Testis (tissue), 3 donors: Measurements from ENCODE around the gene NABP1. TPM values are rescaled to one million over a fixed set of nuclear protein-coding genes. Genes with fewer than 3 reads are reported as not detected.
"Not testable (repeated sequence)": the region's sequence is repeated elsewhere in the genome, so short reads cannot be mapped to it uniquely, and the experiment has no call there.

Source experiments
- DNase-seq: peaks from one replicate; pipeline ENCODE4 v3.0.0-alpha.2; 2019
- H3K27ac ChIP-seq, 2 donors: fragments of 200-600 bp; sonication (generic); one replicate each; pipeline ENCODE4 v1.5.1; 2019
- H3K27me3 ChIP-seq: fragments of 200-600 bp; sonication (generic); one replicate; pipeline ENCODE4 v1.5.1; 2019
- H3K36me3 ChIP-seq: fragments of 200-600 bp; sonication (generic); one replicate; pipeline ENCODE4 v1.5.1; 2017; ENCODE audit warnings: low read depth; ENCODE audit errors: missing control alignments
- H3K4me1 ChIP-seq: fragments of 200-600 bp; sonication (generic); one replicate; pipeline ENCODE4 v1.5.1; 2019
- H3K4me3 ChIP-seq, 2 donors: fragments of 200-600 bp; sonication (generic); one replicate each; pipeline ENCODE4 v1.5.1; 2017 to 2019
- H3K9me3 ChIP-seq: fragments of 200-600 bp; sonication (generic); one replicate; pipeline ENCODE4 v1.5.1; 2017
- POLR2A ChIP-seq: fragments of 450-650 bp; IDR thresholded peaks from one replicate; pipeline ENCODE4 v1.6.1; 2017; ENCODE audit warnings: antibody characterized with exemption, mild to moderate bottlenecking, moderate library complexity
- WGBS, 2 donors: methylation state at CpG; one replicate each; pipeline ENCODE4 v1.1.5; 2018; 5-methylcytosine and 5-hydroxymethylcytosine counted together
- intact Hi-C: fragments of 100-400 bp; cut with DNase I; formaldehyde crosslinking; loops from one replicate; pipeline ENCODE4 v1.15.1; 2023; ENCODE audit warnings: low total_unique reads
- polyA plus RNA-seq: library from polyadenylated mRNA; stranded (reverse); fragments of 350-450 nt; fragmentation: Illumina TruSeq; extraction: RNeasy Lipid Tissue Mini Kit (QIAGEN cat#74804); gene quantifications from one replicate; pipeline ENCODE4 v1.2.3, GENCODE V29; 2014; ENCODE audit warnings: low read depth, low replicate concordance; ENCODE audit not compliant: insufficient read depth
- total RNA-seq, 2 donors: library from RNA; depleted of rRNA; stranded (reverse); fragments of >200 nt; gene quantifications; one replicate each; pipeline ENCODE4 v1.2.3, GENCODE V29; 2016
- TF ChIP-seq, protein P1 (sequence below), 3 experiments: fragments of 450-650 bp in 2 of 3; fragments of 200-600 bp in 1 of 3; sonication (generic) in 1 of 3; IDR thresholded peaks; one replicate each; pipeline ENCODE4 v1.5.1; 2016 to 2019; ENCODE audit warnings: antibody characterized with exemption in 3 of 3, mild to moderate bottlenecking in 2 of 3, moderate library complexity in 1 of 3

The NABP1 gene
- total and polyA plus RNA-seq, 3 donors from 2014 or later: 40.6 to 67.1 (median 65.8) TPM

DNA sequence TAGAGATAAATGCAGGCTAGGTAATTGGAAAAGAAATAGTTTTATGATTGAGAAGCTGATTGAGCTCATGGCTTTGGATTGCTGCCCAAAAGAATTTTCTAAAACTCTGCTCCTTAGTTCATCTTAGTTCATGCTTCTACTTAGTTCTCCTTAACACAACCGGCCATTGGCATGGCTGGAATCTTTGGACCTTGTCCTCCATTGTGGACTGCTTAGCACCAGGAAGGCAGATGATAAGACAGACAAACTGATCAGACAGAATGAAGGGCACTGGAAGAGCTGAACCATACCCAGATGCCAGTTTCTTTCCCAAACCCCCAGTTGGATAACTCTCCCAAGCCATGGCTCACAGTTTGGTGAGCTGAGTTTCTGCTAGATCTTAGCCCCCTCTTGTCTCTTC is 36.3 kb upstream of the NABP1 start:
- Histone ChIP-seq H3K4me1 (no peaks in the 10 kb centered on the region), H3K4me3 (no peak overlapping the region), H3K36me3 (no peaks in the 10 kb centered on the region), H3K9me3 (no peaks in the 10 kb centered on the region), H3K27ac (no peak overlapping the region), H3K27me3 (no peaks in the 10 kb centered on the region)
- DNase-seq: no peak
- no peak for TF ChIP-seq POLR2A
- TF ChIP-seq, protein P1, sequence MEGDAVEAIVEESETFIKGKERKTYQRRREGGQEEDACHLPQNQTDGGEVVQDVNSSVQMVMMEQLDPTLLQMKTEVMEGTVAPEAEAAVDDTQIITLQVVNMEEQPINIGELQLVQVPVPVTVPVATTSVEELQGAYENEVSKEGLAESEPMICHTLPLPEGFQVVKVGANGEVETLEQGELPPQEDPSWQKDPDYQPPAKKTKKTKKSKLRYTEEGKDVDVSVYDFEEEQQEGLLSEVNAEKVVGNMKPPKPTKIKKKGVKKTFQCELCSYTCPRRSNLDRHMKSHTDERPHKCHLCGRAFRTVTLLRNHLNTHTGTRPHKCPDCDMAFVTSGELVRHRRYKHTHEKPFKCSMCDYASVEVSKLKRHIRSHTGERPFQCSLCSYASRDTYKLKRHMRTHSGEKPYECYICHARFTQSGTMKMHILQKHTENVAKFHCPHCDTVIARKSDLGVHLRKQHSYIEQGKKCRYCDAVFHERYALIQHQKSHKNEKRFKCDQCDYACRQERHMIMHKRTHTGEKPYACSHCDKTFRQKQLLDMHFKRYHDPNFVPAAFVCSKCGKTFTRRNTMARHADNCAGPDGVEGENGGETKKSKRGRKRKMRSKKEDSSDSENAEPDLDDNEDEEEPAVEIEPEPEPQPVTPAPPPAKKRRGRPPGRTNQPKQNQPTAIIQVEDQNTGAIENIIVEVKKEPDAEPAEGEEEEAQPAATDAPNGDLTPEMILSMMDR (IDR thresholded peaks at IDR 0.05): no peak
- WGBS, 2 donors: 72 to 97% methylated on average over 1 of the region's 1 CpG
- intact Hi-C loops: no loop called here

DNA sequence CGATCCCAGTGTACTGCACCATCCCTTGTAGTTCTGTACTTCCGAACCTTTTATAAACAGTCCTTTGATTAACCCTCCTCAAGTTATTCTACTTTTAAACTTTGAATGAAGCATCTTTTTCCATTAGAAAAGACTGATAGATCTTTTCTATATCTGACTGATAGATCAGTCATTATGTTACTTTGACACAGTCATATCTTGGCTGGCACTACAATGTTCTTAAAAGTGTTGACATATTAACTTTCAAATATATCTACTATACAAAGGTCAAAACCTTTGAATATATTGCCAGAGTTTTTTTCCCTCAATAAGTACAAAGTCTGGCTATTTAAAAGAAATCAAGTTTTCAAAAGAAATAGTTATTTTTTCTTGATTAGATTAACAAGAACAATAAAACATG is 35.4 kb upstream of the NABP1 start:
- intact Hi-C loops: no loop called here
- Histone ChIP-seq H3K4me1 (no peaks in the 10 kb centered on the region), H3K36me3 (no peaks in the 10 kb centered on the region), H3K9me3 (no peaks in the 10 kb centered on the region), H3K27me3 (no peaks in the 10 kb centered on the region), H3K27ac (no peak overlapping the region), H3K4me3 (no peak overlapping the region)
- 51 to 73% methylated on average over 2 of the region's 2 CpGs for WGBS, 2 donors
- no peak for DNase-seq
- TF ChIP-seq POLR2A: no peak
- TF ChIP-seq, protein P1 (IDR thresholded peaks at IDR 0.05): no peak

DNA sequence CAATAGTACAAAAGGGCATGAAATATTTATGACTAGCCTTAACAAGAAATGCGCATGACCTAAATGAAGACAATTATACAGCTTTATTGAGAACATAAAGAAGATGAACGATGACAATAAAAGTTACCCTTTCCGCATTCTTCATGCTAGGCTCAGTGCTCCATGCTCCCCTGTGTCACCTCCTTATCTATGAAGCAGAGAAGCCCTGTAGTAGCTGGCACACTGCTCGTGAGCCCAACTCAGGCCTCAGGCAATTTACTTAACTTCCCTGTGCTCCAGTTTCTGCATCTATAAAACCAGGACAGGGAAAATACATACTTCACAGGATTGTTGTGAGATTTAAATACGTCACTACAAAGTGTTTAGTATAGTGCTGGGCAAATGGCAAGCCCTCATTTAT is 34.5 kb upstream of the NABP1 start:
- no peak for DNase-seq

DNA sequence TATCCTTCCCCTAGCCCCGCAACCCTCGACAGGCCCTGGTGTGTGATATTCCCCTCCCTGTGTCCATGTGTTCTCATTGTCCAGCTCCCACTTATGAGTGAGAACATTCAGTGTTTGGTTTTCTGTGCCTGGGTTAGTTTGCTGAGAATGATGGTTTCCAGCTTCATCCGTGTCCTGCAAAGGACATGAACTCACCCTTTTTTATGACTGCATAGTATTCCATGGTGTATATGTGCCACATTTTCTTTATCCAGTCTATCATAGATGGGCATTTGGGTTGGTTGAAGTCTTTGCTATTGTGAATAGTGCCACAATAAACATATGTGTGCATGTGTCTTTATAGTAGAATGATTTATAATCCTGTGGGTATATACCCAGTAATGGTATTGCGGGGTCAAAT is 33.3 kb upstream of the NABP1 start:
- H3K9me3 ChIP-seq, intact Hi-C loops: not testable (repeated sequence)

More for the DNA sequence above, 34.5 kb upstream of the NABP1 start:
- 77 to 87% methylated on average over 5 of the region's 5 CpGs for WGBS, 2 donors
- Histone ChIP-seq H3K4me3 (no peak overlapping the region), H3K9me3 (no peaks in the 10 kb centered on the region), H3K4me1 (no peaks in the 10 kb centered on the region), H3K36me3 (no peaks in the 10 kb centered on the region), H3K27me3 (no peaks in the 10 kb centered on the region), H3K27ac (no peak overlapping the region)
- intact Hi-C loops: no loop called here
- TF ChIP-seq, protein P1 (IDR thresholded peaks at IDR 0.05): no peak
- no peak for TF ChIP-seq POLR2A

DNA sequence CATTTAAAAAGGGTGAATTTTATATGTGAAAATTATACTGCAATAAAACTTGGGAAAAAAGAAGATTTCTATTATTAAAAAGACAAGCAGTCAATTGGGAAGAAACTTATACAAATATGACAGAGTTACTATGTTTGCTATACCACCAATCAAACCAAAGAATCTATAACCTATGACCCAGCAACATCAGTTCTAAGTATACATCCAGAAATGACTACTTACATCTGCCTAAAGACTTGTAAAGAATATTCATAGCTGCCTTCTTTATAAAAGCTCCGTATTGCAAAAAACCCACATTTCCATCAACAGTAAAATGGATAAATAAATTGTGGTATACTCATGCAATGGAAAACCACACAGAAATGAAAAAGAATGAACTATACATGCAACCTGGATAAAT is 32.9 kb upstream of the NABP1 start:
- Histone ChIP-seq H3K27ac (no peak overlapping the region), H3K36me3 (no peaks in the 10 kb centered on the region), H3K4me1 (no peaks in the 10 kb centered on the region), H3K27me3 (no peaks in the 10 kb centered on the region), H3K9me3 (no peaks in the 10 kb centered on the region), H3K4me3 (no peak overlapping the region)
- intact Hi-C loops: no loop called here
- no peak for DNase-seq
- no peak for TF ChIP-seq POLR2A
- TF ChIP-seq, protein P1 (IDR thresholded peaks at IDR 0.05): no peak
- 93 to 94% methylated on average over 1 of the region's 1 CpG for WGBS, 2 donors

More for the DNA sequence above, 33.3 kb upstream of the NABP1 start:
- 66 to 81% methylated on average over 4 of the region's 4 CpGs for WGBS, 2 donors
- H3K36me3 ChIP-seq, H3K27ac ChIP-seq, H3K27me3 ChIP-seq, H3K4me1 ChIP-seq, H3K4me3 ChIP-seq, DNase-seq: not testable (repeated sequence)
